ENCODE measurements around the gene LARGE2. TPM values are rescaled to one million over a fixed set of nuclear protein-coding genes. Genes with fewer than 3 reads are reported as not detected.

The LARGE2 gene
- total RNA-seq, 1 experiment from 2014 or later, result 124 TPM

DNA sequence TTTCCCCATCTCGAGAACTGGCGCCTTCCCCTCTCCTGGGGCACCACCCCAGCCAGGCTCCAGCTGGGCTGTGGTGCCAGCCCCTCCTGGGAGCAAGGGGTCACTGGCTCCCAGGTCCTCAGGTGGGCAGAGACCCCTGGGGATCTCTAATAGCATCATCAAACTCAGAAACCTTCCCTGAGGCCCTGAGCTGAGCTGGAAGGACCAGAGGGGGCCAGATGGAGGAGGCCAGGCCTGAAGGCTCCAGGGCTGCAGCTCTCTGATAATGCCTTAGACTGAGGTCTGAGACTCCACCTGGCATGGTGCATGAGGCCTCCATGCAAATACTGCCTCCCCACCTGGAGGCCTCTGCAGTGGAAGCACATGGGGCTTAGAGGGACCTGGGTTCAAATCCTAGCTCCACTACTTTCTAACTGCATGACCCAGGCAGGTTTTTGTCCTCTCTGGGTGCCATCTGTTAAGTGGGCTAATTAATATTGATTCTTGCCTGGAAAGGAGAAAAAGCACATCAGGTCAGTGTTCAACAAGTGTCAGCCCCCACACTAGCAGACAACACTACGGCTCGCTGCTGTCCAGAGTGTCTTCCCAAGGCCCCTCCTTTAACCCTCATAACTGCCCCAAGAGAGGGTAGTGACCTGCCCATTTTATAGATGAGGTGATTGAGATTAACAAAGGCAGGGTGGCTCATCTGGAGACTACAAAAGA, 35.5 kb upstream of the LARGE2 start (continued):
- TF ChIP-seq ARID4B (CRISPR knock-in tag; IDR thresholded peaks at IDR 0.05; ENCODE audit: borderline replicate concordance), result no peak
- no peak for TF ChIP-seq GRHL2 (CRISPR knock-in tag; IDR thresholded peaks at IDR 0.05; ENCODE audit: insufficient replicate concordance, severe bottlenecking)
- TF ChIP-seq PREB (CRISPR knock-in tag; IDR thresholded peaks at IDR 0.05; ENCODE audit: borderline replicate concordance), result no peak
- no peak for TF ChIP-seq RELA (CRISPR knock-in tag; IDR thresholded peaks at IDR 0.05; ENCODE audit: borderline replicate concordance)

DNA sequence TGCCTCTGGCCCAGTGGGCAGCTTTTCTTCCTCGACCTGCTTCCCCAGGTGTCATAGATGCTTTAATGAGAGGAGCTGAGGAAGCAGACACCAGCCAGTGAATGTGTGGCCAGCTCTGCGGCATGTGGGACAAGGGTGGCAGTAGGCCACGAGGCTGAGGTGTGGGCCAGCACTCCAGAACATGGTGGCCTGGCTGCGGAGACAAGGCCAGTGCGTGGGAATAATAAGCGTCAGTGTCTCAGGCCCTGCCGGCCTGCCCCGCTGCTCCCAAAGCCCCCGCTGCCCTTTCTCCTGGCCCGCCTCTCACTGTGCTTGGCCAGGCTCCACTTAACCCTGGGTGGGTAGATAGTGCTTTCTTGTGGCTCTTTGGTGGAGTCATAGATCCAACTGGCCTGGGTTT, 34.9 kb upstream of the LARGE2 start:
- peaks cover 5% of the 10 kb centered on the region for H3K4me1 Mint-ChIP-seq
- H3K4me3 Mint-ChIP-seq, result no peak overlapping the region
- POLR2A ChIA-PET, result no interaction called here
- no peak overlapping the region for H3K27ac Mint-ChIP-seq
- H3K9me3 Mint-ChIP-seq, result no peaks in the 10 kb centered on the region
- peaks cover 7% of the 10 kb centered on the region; the same call in 1 of the 2 replicates for H3K27me3 Mint-ChIP-seq (ENCODE audit: low read depth)
- ATAC-seq, result no peak
- TF ChIP-seq ATF1 (CRISPR knock-in tag; IDR thresholded peaks at IDR 0.05) (no peak), FOXJ3 (CRISPR knock-in tag; IDR thresholded peaks at IDR 0.05; ENCODE audit: borderline replicate concordance) (no peak), SP1 (CRISPR knock-in tag; conservative IDR thresholded peaks at IDR 0.05) (no peak), ATF3 (CRISPR knock-in tag; conservative IDR thresholded peaks at IDR 0.05) (no peak), RORB (CRISPR knock-in tag; IDR thresholded peaks at IDR 0.05) (no peak), ZNF121 (CRISPR knock-in tag; IDR thresholded peaks at IDR 0.05) (no peak), EMX1 (CRISPR knock-in tag; IDR thresholded peaks at IDR 0.05) (no peak), ETV6 (CRISPR knock-in tag; IDR thresholded peaks at IDR 0.05) (no peak), RELA (CRISPR knock-in tag; IDR thresholded peaks at IDR 0.05; ENCODE audit: borderline replicate concordance) (no peak), IRF1 (CRISPR knock-in tag; IDR thresholded peaks at IDR 0.05) (no peak), TP53 (CRISPR knock-in tag; IDR thresholded peaks at IDR 0.05) (no peak), HMGA2 (CRISPR knock-in tag; IDR thresholded peaks at IDR 0.05) (no peak), ZNF263 (CRISPR knock-in tag; IDR thresholded peaks at IDR 0.05; ENCODE audit: low read depth) (no peak), MXD4 (CRISPR knock-in tag; IDR thresholded peaks at IDR 0.05; ENCODE audit: borderline replicate concordance) (no peak), GTF2I (CRISPR knock-in tag; conservative IDR thresholded peaks at IDR 0.05) (no peak), JUN (CRISPR knock-in tag; IDR thresholded peaks at IDR 0.05) (no peak)
- no peak for DNase-seq (ENCODE audit: low spot score)
- CTCF ChIA-PET, result interaction anchor here (1.2 to 2.7 kb wide), 2 partner anchors 15 to 78 kb away, joined by 3 to 13 read pairs; no protein-coding TSS in a partner anchor
- no peaks in the 10 kb centered on the region for H3K36me3 Mint-ChIP-seq

Data from WTC11 (cell line).